Mesenchymal stem cell (in vitro differentiated cells and primary cell): Measurements from ENCODE around the gene DICER1.
"Not testable (repeated sequence)": the region's sequence is repeated elsewhere in the genome, so short reads cannot be mapped to it uniquely, and the experiment has no call there.

Source experiments
- DNase-seq: peaks from one replicate; pipeline ENCODE4 v3.0.0-alpha.2; 2013
- H2AFZ ChIP-seq: one replicate; pipeline ENCODE4 v1.6.1; 2013; ENCODE audit warnings: low read depth, mild to moderate bottlenecking, control low read depth, inconsistent platforms, low read length, moderate library complexity
- H2AK5ac ChIP-seq: 2 replicates; pipeline ENCODE4 v1.6.1; 2013; ENCODE audit warnings: low read length, moderate library complexity, mild to moderate bottlenecking, inconsistent platforms; ENCODE audit not compliant: severe bottlenecking
- H2BK120ac ChIP-seq: one replicate; pipeline ENCODE4 v1.6.1; 2013; ENCODE audit warnings: low read depth, mild to moderate bottlenecking, inconsistent platforms, low read length, moderate library complexity
- H2BK12ac ChIP-seq, 2 experiments: one replicate each; pipeline ENCODE4 v1.6.1; 2013; ENCODE audit warnings: inconsistent platforms in 2 of 2, low read length in 2 of 2, mild to moderate bottlenecking in 2 of 2, moderate library complexity in 2 of 2, control low read depth in 1 of 2
- H2BK15ac ChIP-seq: one replicate; pipeline ENCODE4 v1.6.1; 2013; ENCODE audit warnings: mild to moderate bottlenecking, low read depth, inconsistent platforms; ENCODE audit not compliant: poor library complexity, severe bottlenecking
- H2BK5ac ChIP-seq: 2 replicates; pipeline ENCODE4 v1.6.1; 2013; ENCODE audit warnings: low read depth, mild to moderate bottlenecking, low read length, control low read depth, inconsistent platforms; ENCODE audit not compliant: poor library complexity, severe bottlenecking
- H3K14ac ChIP-seq, 2 experiments: one replicate each; pipeline ENCODE4 v1.6.1; 2013; ENCODE audit warnings: inconsistent platforms in 2 of 2, low read length in 2 of 2, control low read depth in 1 of 2, mild to moderate bottlenecking in 1 of 2, moderate library complexity in 1 of 2
- H3K18ac ChIP-seq, 2 experiments: one replicate each; pipeline ENCODE4 v1.6.1; 2013; ENCODE audit warnings: inconsistent platforms in 2 of 2, low read length in 2 of 2, control low read depth in 1 of 2, low read depth in 1 of 2, mild to moderate bottlenecking in 1 of 2
- H3K23ac ChIP-seq, 2 experiments: one replicate each; pipeline ENCODE4 v1.6.1; 2013; ENCODE audit warnings: inconsistent platforms in 2 of 2, low read length in 2 of 2, mild to moderate bottlenecking in 2 of 2, moderate library complexity in 2 of 2, control low read depth in 1 of 2
- H3K27ac ChIP-seq: 2 replicates; pipeline ENCODE4 v1.5.1; 2013; ENCODE audit warnings: mild to moderate bottlenecking, moderate library complexity, low read length, control low read depth, inconsistent platforms; ENCODE audit not compliant: poor library complexity, severe bottlenecking
- H3K27me3 ChIP-seq, 2 experiments: 2 replicates each; pipeline versions ENCODE4 v1.6.1 to v1.7.0; 2013; ENCODE audit warnings: low read length in 2 of 2, mild to moderate bottlenecking in 2 of 2, moderate library complexity in 2 of 2, control low read depth in 1 of 2, inconsistent platforms in 1 of 2; ENCODE audit not compliant: control insufficient read depth in 1 of 2, insufficient read depth in 1 of 2
- H3K36me3 ChIP-seq, 2 experiments: 2 replicates each; pipeline versions ENCODE4 v1.6.1 to v1.7.0; 2013; ENCODE audit warnings: low read length in 2 of 2, control low read depth in 1 of 2, inconsistent platforms in 1 of 2, low read depth in 1 of 2, mild to moderate bottlenecking in 1 of 2; ENCODE audit not compliant: insufficient read depth in 2 of 2, control insufficient read depth in 1 of 2
- H3K4ac ChIP-seq, 2 experiments: one replicate each; pipeline ENCODE4 v1.6.1; 2013; ENCODE audit warnings: inconsistent platforms in 2 of 2, low read length in 2 of 2, mild to moderate bottlenecking in 2 of 2, moderate library complexity in 2 of 2, control low read depth in 1 of 2, low read depth in 1 of 2
- H3K4me1 ChIP-seq: 2 replicates; pipeline ENCODE4 v1.6.1; 2013; ENCODE audit warnings: low read depth, low read length, control low read depth; ENCODE audit not compliant: control insufficient read depth, insufficient read depth
- H3K4me2 ChIP-seq: 2 replicates; pipeline ENCODE4 v1.6.1; 2013; ENCODE audit warnings: low read length, mild to moderate bottlenecking, inconsistent platforms; ENCODE audit not compliant: poor library complexity, severe bottlenecking
- H3K4me3 ChIP-seq, 2 experiments: 2 replicates each; pipeline versions ENCODE4 v1.5.1 to v1.7.0; 2013; ENCODE audit warnings: low read length in 2 of 2, mild to moderate bottlenecking in 2 of 2, control low read depth in 1 of 2, low read depth in 1 of 2; ENCODE audit not compliant: insufficient read depth in 1 of 2
- H3K79me1 ChIP-seq: replicated peaks from 2 replicates; pipeline ENCODE4 v1.6.1; 2013; ENCODE audit warnings: mild to moderate bottlenecking, control low read depth, low read length, inconsistent platforms; ENCODE audit not compliant: poor library complexity, severe bottlenecking
- H3K9ac ChIP-seq: 2 replicates; pipeline ENCODE4 v1.7.0; 2013; ENCODE audit warnings: mild to moderate bottlenecking, low read length, moderate library complexity
- H3K9me3 ChIP-seq: 2 replicates; pipeline ENCODE4 v1.7.0; 2013; ENCODE audit warnings: mild to moderate bottlenecking, low read length; ENCODE audit not compliant: control insufficient read depth
- H4K8ac ChIP-seq: one replicate; pipeline ENCODE4 v1.6.1; 2013; ENCODE audit warnings: inconsistent platforms, mild to moderate bottlenecking, low read length, moderate library complexity
- H4K91ac ChIP-seq: one replicate; pipeline ENCODE4 v1.6.1; 2013; ENCODE audit warnings: mild to moderate bottlenecking, low read length, inconsistent platforms
- WGBS: methylation state at CpG from one replicate; pipeline ENCODE4 v1.1.7; 2013; ENCODE audit warnings: mixed read lengths; 5-methylcytosine and 5-hydroxymethylcytosine counted together

DICER1 gene

GRCh38 chr14:95182379-95182778, 25.1 kb upstream of the DICER1 start:
- Histone ChIP-seq H3K14ac (no peak overlapping the region), H3K4me2 (no peak overlapping the region), H4K8ac (no peak overlapping the region), H3K4me1 (peaks cover 6% of the 10 kb centered on the region), H3K18ac (no peak overlapping the region), H2BK12ac (peak overlapping the region in 1 of 2 experiments; percentile 51), H3K9ac (no peak overlapping the region), H2BK120ac (no peak overlapping the region), H3K27me3 (no peaks in the 10 kb centered on the region), H3K27ac (no peak overlapping the region), H2AFZ (no peak overlapping the region), H2BK15ac (no peak overlapping the region), H3K36me3 (peaks cover 0 to 20% of the 10 kb centered on the region in 2 experiments), H3K23ac (no peak overlapping the region), H3K4ac (no peak overlapping the region), H3K79me1 (no peaks in the 10 kb centered on the region), H3K9me3 (peaks cover 2% of the 10 kb centered on the region), H2AK5ac (no peak overlapping the region), H3K4me3 (no peak overlapping the region), H2BK5ac (no peak overlapping the region), H4K91ac (no peak overlapping the region)
- WGBS = 86% methylated on average over 8 of the region's 8 CpGs
- DNase-seq = no peak

- Histone ChIP-seq H3K14ac (no peak overlapping the region), H4K91ac (no peak overlapping the region), H2BK12ac (no peak overlapping the region), H3K27ac (no peak overlapping the region), H3K4me2 (no peak overlapping the region), H3K79me1 (no peaks in the 10 kb centered on the region), H3K18ac (no peak overlapping the region), H4K8ac (no peak overlapping the region), H3K27me3 (no peaks in the 10 kb centered on the region), H2AK5ac (no peak overlapping the region), H3K4me3 (no peak overlapping the region), H3K9me3 (no peaks in the 10 kb centered on the region), H2BK15ac (no peak overlapping the region), H2BK120ac (no peak overlapping the region), H3K4ac (no peak overlapping the region), H2AFZ (no peak overlapping the region), H2BK5ac (no peak overlapping the region), H3K9ac (no peak overlapping the region), H3K23ac (no peak overlapping the region), H3K36me3 (peaks cover 0 to 15% of the 10 kb centered on the region in 2 experiments), H3K4me1 (peaks cover 6% of the 10 kb centered on the region)
- DNase-seq = no peak
- 91% methylated on average over 8 of the region's 8 CpGs for WGBS
These were observed 23.8 kb upstream of the DICER1 start for GRCh38 chr14:95180966-95181741.

DNA sequence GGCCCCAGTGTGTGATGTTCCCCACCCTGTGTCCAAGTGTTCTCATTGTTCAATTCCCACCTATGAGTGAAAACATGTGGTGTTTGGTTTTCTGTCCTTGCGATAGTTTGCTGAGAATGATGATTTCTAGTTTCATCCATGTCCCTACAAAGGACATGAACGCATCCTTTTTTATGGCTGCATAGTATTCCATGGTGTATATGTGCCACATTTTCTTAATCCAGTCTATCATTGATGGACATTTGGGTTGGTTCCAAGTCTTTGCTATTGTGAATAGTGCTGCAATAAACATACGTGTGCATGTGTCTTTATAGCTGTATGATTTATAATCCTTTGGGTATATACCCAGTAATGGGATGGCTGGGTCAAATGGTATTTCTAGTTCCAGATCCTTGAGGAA, 18.3 kb upstream of the DICER1 start:
- H3K4me1 ChIP-seq, H2BK15ac ChIP-seq, H4K91ac ChIP-seq, H3K9me3 ChIP-seq, H3K36me3 ChIP-seq, H3K23ac ChIP-seq, H2BK5ac ChIP-seq, H4K8ac ChIP-seq, H3K4me2 ChIP-seq, H3K27ac ChIP-seq, H3K4ac ChIP-seq, H2AFZ ChIP-seq, H3K27me3 ChIP-seq, DNase-seq, H3K18ac ChIP-seq, H3K9ac ChIP-seq, H3K79me1 ChIP-seq, H3K14ac ChIP-seq, H2AK5ac ChIP-seq, H3K4me3 ChIP-seq, H2BK12ac ChIP-seq, H2BK120ac ChIP-seq: not testable (repeated sequence)
- no CpG with 5 or more reads among the region's 3 CpGs for WGBS

GRCh38 chr14:95174184-95174792, 17.0 kb upstream of the DICER1 start:
- Histone ChIP-seq H3K4me2 (no peak overlapping the region), H3K18ac (no peak overlapping the region), H2BK120ac (no peak overlapping the region), H3K27me3 (no peaks in the 10 kb centered on the region), H3K4me1 (no peaks in the 10 kb centered on the region), H2BK5ac (no peak overlapping the region), H2AK5ac (peak overlapping the region; percentile 74), H3K36me3 (no peaks in the 10 kb centered on the region), H3K27ac (no peak overlapping the region), H4K8ac (no peak overlapping the region), H3K23ac (no peak overlapping the region), H3K9ac (peak overlapping the region; percentile 26), H4K91ac (no peak overlapping the region), H3K9me3 (no peaks in the 10 kb centered on the region), H3K14ac (no peak overlapping the region), H2BK15ac (no peak overlapping the region), H2BK12ac (no peak overlapping the region), H3K4ac (no peak overlapping the region), H3K79me1 (peaks cover 2% of the 10 kb centered on the region), H3K4me3 (no peak overlapping the region), H2AFZ (no peak overlapping the region)
- no peak for DNase-seq
- WGBS = 40% methylated on average over 1 of the region's 2 CpGs
